ENCODE data around the gene CLDN8. TPM values are rescaled to one million over a fixed set of nuclear protein-coding genes. Genes with fewer than 3 reads are reported as not detected.

The CLDN8 gene
- total and polyA plus RNA-seq, 9 of the 15 experiments (the other 6 are each of a cell fraction or from before 2014, with no cell fraction given): not detected

- TF ChIP-seq ADNP (tag; IDR thresholded peaks at IDR 0.05) (no peak), SPI1 (IDR thresholded peaks at IDR 0.05; ENCODE audit: borderline replicate concordance, low read depth, low read length) (peak; percentile 26; the same call in 1 of the 2 replicates), ZZZ3 (IDR thresholded peaks at IDR 0.05) (no peak), HNRNPH1 (optimal IDR thresholded peaks at IDR 0.05; ENCODE audit: low read depth, low read length) (no peak), PTBP1 (IDR thresholded peaks at IDR 0.05; ENCODE audit: low read depth, low read length) (no peak), SETDB1 (IDR thresholded peaks at IDR 0.05; ENCODE audit: low read length) (no peak), ETV6 (IDR thresholded peaks at IDR 0.05; ENCODE audit: borderline replicate concordance in 1 of 2, low read depth in 2 of 2, low read length in 1 of 2) (no peak), ETV6 (CRISPR knock-in tag; IDR thresholded peaks at IDR 0.05; ENCODE audit: borderline replicate concordance) (no peak), ZKSCAN3 (CRISPR knock-in tag; IDR thresholded peaks at IDR 0.05) (no peak), ILF3 (IDR thresholded peaks at IDR 0.05; ENCODE audit: borderline replicate concordance) (no peak), RNF2 (IDR thresholded peaks at IDR 0.05) (no peak), ZNF707 (CRISPR knock-in tag; conservative IDR thresholded peaks at IDR 0.05) (no peak), GABPA (tag; conservative IDR thresholded peaks at IDR 0.05; ENCODE audit: low read depth) (0 out of 2 replicates have a peak, but pooled peaks have one; percentile 20), ID3 (CRISPR knock-in tag; IDR thresholded peaks at IDR 0.05) (no peak), ID3 (tag; IDR thresholded peaks at IDR 0.05) (no peak), TRIM25 (IDR thresholded peaks at IDR 0.05; ENCODE audit: borderline replicate concordance) (no peak), ZFP36 (IDR thresholded peaks at IDR 0.05; ENCODE audit: low read depth, low read length, partially characterized antibody) (peak; percentile 63), SMARCE1 (IDR thresholded peaks at IDR 0.05) (peak; percentile 90), RBM22 (IDR thresholded peaks at IDR 0.05; ENCODE audit: low read depth, low read length, poor library complexity, severe bottlenecking) (no peak), ZNF583 (CRISPR knock-in tag; IDR thresholded peaks at IDR 0.05) (no peak), CCNT2 (IDR thresholded peaks at IDR 0.05; ENCODE audit: borderline replicate concordance, extremely low read depth, insufficient read length, low read depth, low read length) (peak; percentile 45)
- TF ChIP-seq, protein P1, sequence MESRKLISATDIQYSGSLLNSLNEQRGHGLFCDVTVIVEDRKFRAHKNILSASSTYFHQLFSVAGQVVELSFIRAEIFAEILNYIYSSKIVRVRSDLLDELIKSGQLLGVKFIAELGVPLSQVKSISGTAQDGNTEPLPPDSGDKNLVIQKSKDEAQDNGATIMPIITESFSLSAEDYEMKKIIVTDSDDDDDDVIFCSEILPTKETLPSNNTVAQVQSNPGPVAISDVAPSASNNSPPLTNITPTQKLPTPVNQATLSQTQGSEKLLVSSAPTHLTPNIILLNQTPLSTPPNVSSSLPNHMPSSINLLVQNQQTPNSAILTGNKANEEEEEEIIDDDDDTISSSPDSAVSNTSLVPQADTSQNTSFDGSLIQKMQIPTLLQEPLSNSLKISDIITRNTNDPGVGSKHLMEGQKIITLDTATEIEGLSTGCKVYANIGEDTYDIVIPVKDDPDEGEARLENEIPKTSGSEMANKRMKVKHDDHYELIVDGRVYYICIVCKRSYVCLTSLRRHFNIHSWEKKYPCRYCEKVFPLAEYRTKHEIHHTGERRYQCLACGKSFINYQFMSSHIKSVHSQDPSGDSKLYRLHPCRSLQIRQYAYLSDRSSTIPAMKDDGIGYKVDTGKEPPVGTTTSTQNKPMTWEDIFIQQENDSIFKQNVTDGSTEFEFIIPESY (CRISPR knock-in tag; IDR thresholded peaks at IDR 0.05): no peak
- TF ChIP-seq, protein P2, sequence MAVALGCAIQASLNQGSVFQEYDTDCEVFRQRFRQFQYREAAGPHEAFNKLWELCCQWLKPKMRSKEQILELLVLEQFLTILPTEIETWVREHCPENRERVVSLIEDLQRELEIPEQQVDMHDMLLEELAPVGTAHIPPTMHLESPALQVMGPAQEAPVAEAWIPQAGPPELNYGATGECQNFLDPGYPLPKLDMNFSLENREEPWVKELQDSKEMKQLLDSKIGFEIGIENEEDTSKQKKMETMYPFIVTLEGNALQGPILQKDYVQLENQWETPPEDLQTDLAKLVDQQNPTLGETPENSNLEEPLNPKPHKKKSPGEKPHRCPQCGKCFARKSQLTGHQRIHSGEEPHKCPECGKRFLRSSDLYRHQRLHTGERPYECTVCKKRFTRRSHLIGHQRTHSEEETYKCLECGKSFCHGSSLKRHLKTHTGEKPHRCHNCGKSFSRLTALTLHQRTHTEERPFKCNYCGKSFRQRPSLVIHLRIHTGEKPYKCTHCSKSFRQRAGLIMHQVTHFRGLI (CRISPR knock-in tag; IDR thresholded peaks at IDR 0.05): no peak
Measured at GRCh38 chr21:30227633-30228404, 11.9 kb upstream of the CLDN8 start (continued).
